Measurements from ENCODE around the gene ADAM12. TPM values are rescaled to one million over a fixed set of nuclear protein-coding genes. Genes with fewer than 3 reads are reported as not detected.

ADAM12 gene
- total RNA-seq, 2 experiments from 2014 or later, result 1.3 TPM

DNA sequence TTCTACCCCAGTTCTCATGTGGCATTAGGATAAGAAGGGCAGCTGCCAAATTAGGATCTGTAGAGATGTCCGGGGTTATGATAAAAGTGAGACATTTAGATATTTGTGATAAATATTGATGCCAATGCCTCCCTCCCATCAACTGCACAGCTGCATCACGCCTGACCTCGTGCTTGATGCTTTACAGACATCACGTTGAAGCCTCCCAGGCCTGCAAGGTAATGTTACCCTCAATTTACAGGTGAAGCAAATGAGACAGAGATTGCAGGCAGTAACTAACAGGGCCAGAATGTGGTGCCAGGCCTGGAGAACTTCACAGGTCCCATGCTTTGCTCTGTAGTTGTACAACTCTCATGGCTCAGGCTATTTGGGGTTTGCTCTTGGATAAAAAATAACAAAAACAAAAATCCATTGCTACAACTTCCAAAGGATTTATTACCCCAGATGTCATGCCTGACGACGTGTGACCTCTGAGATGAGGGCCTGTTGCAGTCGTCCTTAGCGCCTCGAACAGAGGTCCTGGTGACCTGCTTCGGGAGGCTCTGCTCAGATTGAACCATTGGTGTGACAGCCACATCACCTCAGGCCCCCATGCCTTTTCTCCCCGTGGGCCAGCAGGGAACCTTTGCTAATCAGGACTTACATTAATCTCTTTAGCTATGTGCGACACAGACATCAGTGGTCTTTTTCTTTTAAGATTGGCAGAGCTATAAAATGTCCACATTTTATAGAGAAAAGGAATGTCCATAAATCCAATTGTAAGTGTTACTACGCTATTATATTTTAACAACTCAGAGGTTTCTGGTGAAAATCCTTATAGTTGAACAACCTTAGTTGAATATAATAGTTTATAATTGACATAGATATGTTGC, 169.3 kb downstream of the ADAM12 start:
- no peaks in the 10 kb centered on the region for H3K9me3 Mint-ChIP-seq
- ATAC-seq (no peak), DNase-seq (no peak)
- POLR2A ChIA-PET, result no interaction called here
- CTCF ChIA-PET, result no interaction called here
- H3K4me1 Mint-ChIP-seq (ENCODE audit: low read depth), result no peaks in the 10 kb centered on the region
- TF ChIP-seq, protein P1, sequence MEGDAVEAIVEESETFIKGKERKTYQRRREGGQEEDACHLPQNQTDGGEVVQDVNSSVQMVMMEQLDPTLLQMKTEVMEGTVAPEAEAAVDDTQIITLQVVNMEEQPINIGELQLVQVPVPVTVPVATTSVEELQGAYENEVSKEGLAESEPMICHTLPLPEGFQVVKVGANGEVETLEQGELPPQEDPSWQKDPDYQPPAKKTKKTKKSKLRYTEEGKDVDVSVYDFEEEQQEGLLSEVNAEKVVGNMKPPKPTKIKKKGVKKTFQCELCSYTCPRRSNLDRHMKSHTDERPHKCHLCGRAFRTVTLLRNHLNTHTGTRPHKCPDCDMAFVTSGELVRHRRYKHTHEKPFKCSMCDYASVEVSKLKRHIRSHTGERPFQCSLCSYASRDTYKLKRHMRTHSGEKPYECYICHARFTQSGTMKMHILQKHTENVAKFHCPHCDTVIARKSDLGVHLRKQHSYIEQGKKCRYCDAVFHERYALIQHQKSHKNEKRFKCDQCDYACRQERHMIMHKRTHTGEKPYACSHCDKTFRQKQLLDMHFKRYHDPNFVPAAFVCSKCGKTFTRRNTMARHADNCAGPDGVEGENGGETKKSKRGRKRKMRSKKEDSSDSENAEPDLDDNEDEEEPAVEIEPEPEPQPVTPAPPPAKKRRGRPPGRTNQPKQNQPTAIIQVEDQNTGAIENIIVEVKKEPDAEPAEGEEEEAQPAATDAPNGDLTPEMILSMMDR (IDR thresholded peaks at IDR 0.05), result no peak
- no peak overlapping the region for H3K27ac Mint-ChIP-seq
- intact Hi-C loops (cut with micrococcal nuclease), result no loop called here
- H3K36me3 Mint-ChIP-seq (ENCODE audit: low read depth), result no peaks in the 10 kb centered on the region
- no peak overlapping the region for H3K4me3 Mint-ChIP-seq
- H3K27me3 Mint-ChIP-seq, result peaks cover 3% of the 10 kb centered on the region

DNA sequence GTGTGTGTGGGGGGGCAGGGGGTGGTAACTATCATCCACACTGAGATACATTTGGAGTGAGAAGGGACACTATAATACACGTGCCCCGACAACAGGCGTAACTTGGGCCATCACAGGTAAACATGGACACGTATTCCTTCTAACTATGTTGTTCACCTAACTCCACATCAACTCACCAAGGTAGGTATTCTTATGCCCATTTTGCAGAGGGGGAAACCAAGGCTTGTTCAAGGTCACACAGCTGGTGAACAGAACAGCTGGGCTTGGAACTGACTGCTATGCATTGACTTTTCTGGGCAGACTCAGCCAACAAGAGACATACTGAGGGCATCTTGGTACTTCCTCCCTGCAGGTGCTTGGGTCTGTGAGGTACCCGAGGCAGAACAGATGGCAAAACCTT, 170.1 kb downstream of the ADAM12 start:
- Mint-ChIP-seq H3K36me3 (ENCODE audit: low read depth) (no peaks in the 10 kb centered on the region), H3K9me3 (no peaks in the 10 kb centered on the region), H3K27ac (no peak overlapping the region), H3K4me3 (no peak overlapping the region), H3K27me3 (peaks cover 3% of the 10 kb centered on the region), H3K4me1 (ENCODE audit: low read depth) (no peaks in the 10 kb centered on the region)
- ATAC-seq, result no peak
- DNase-seq, result no peak
- ChIA-PET POLR2A (no interaction called here), CTCF (no interaction called here)
- intact Hi-C loops (cut with micrococcal nuclease), result no loop called here
- TF ChIP-seq, protein P1 (IDR thresholded peaks at IDR 0.05), result no peak

DNA sequence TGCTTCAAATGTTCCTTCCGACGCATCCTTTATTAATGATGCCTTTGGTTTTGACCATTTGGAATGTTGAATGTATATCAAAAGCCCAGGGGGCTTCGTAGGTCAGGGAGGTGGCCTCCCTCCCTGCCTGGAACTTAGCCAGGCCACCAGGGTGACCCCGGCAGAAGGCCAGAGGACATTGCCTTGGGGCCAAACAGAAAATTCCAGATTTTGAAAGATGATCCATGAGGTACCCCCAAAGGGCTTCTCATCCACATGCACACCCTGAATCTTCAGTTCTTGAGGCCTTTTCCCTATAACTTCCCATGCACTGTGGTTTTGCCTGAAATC, 171.7 kb downstream of the ADAM12 start:
- no peak overlapping the region for H3K4me3 Mint-ChIP-seq
- intact Hi-C loops (cut with micrococcal nuclease), result no loop called here
- H3K9me3 Mint-ChIP-seq, result no peaks in the 10 kb centered on the region
- CTCF ChIA-PET, result no interaction called here
- POLR2A ChIA-PET, result no interaction called here
- no peak for DNase-seq
- no peaks in the 10 kb centered on the region for H3K4me1 Mint-ChIP-seq (ENCODE audit: low read depth)
- no peak for ATAC-seq
- H3K27ac Mint-ChIP-seq, result no peak overlapping the region
- TF ChIP-seq, protein P1 (IDR thresholded peaks at IDR 0.05), result no peak
- peaks cover 3% of the 10 kb centered on the region for H3K27me3 Mint-ChIP-seq
- no peaks in the 10 kb centered on the region for H3K36me3 Mint-ChIP-seq (ENCODE audit: low read depth)

DNA sequence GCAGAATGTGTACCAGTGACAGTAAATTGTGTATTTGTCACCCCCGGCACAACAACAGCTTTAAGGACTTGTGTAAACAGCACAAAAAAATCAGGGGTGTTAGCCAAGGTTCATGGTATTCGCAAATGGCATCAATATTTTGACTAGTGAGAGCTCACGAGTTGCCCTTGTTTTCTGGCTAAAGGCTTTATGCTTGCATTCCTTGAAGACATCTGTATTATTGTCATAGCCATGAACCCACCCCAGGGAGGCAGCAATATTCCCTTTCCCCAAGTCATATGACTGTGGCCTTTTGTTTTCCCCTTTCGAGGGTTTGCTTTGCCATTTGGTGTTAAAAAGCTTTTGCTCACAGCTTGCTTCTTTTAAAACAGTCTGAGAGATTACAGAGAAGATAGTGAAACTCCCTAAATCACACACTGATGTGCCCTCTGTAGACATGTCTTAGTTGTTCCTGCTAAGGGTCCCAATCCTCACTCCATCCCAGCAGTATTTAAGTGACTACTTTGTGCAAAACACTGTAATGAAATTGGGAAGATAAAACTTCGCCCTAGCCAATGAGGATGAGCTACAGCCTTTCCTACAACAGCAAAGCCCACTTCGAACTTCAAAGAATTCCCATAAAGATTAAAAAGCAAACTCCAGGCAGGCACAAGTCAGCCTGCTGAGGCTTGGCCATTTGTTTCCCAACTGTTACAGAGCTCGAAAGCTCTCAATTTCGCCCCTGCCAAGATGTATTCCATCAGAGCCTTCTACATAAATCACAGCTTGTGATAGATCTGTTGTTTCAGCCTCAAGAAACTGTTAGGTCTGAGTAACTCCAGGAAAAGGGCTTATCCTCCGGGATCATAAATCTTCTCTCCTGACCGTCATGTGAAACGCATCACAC, 172.3 kb downstream of the ADAM12 start:
- ATAC-seq (no peak), DNase-seq (no peak)
- TF ChIP-seq, protein P1 (IDR thresholded peaks at IDR 0.05), result no peak
- Mint-ChIP-seq H3K4me1 (ENCODE audit: low read depth) (no peaks in the 10 kb centered on the region), H3K36me3 (ENCODE audit: low read depth) (no peaks in the 10 kb centered on the region), H3K4me3 (no peak overlapping the region), H3K9me3 (no peaks in the 10 kb centered on the region), H3K27ac (no peak overlapping the region), H3K27me3 (peaks cover 3% of the 10 kb centered on the region)
- CTCF ChIA-PET, result interaction anchor here (0.7 kb wide), 1 partner anchor 10 kb away, joined by 3 read pairs; no protein-coding TSS in a partner anchor
- intact Hi-C loops (cut with micrococcal nuclease), result no loop called here
- POLR2A ChIA-PET, result no interaction called here

DNA sequence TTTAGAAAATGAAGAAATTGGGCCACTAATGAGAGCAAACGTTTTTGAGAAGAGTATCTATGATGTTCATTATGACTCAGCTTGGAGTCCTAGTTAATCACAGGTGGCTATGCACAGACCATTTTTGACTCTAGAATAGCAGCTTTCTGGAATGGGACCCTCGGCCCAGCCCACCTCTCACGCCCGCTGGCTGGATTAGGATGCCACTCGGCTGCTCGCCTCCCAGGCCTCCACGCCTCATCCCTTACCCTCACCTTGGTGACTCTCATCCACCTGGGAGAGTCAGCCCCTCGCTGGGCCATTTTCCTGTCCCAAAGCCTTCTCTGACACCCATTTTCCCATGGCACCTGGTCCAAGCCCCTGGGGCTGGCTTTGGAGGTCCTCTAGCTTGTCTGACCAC, 173.6 kb downstream of the ADAM12 start:
- ChIA-PET CTCF (no interaction called here), POLR2A (no interaction called here)
- TF ChIP-seq, protein P1 (IDR thresholded peaks at IDR 0.05), result no peak
- no peak for ATAC-seq
- no peaks in the 10 kb centered on the region for H3K4me1 Mint-ChIP-seq (ENCODE audit: low read depth)
- H3K27me3 Mint-ChIP-seq, result peaks cover 3% of the 10 kb centered on the region
- H3K4me3 Mint-ChIP-seq, result no peak overlapping the region
- intact Hi-C loops (cut with micrococcal nuclease), result no loop called here
- no peak overlapping the region for H3K27ac Mint-ChIP-seq
- no peak for DNase-seq
- no peaks in the 10 kb centered on the region for H3K9me3 Mint-ChIP-seq
- no peaks in the 10 kb centered on the region for H3K36me3 Mint-ChIP-seq (ENCODE audit: low read depth)

Measured in activated CD8-positive, alpha-beta T cell treated with anti-CD3 and anti-CD28 coated beads for 36 hours (primary cell).